Transverse colon (tissue), 4 donors: ENCODE measurements around the gene DENND1A.

Experiments
- EP300 ChIP-seq: sonication (generic); formaldehyde crosslinking; IDR thresholded peaks from one replicate; pipeline ENCODE4 v1.6.1; 2017; ENCODE audit warnings: antibody characterized with exemption, low read depth
- POLR2A ChIP-seq: fragments of 450-650 bp; IDR thresholded peaks from one replicate; pipeline ENCODE4 v1.6.1; 2016; ENCODE audit warnings: antibody characterized with exemption, mild to moderate bottlenecking, moderate library complexity
- POLR2AphosphoS5 ChIP-seq, 3 donors: sonication (generic); formaldehyde crosslinking; IDR thresholded peaks; one replicate each; pipeline ENCODE4 v1.6.1; 2016; ENCODE audit warnings: antibody characterized with exemption in 3 of 3
- TF ChIP-seq, protein P1 (sequence below), 5 experiments: fragments of 200-600 bp in 3 of 5; fragments of 450-650 bp in 2 of 5; sonication (generic) in 3 of 5; IDR thresholded peaks; 1 replicate in 2 of 5; 2 replicates in 3 of 5; pipeline ENCODE4 v1.5.1; 2016 to 2017; ENCODE audit warnings: antibody characterized with exemption in 5 of 5, inconsistent platforms in 3 of 5, mild to moderate bottlenecking in 2 of 5, moderate library complexity in 1 of 5

DNA sequence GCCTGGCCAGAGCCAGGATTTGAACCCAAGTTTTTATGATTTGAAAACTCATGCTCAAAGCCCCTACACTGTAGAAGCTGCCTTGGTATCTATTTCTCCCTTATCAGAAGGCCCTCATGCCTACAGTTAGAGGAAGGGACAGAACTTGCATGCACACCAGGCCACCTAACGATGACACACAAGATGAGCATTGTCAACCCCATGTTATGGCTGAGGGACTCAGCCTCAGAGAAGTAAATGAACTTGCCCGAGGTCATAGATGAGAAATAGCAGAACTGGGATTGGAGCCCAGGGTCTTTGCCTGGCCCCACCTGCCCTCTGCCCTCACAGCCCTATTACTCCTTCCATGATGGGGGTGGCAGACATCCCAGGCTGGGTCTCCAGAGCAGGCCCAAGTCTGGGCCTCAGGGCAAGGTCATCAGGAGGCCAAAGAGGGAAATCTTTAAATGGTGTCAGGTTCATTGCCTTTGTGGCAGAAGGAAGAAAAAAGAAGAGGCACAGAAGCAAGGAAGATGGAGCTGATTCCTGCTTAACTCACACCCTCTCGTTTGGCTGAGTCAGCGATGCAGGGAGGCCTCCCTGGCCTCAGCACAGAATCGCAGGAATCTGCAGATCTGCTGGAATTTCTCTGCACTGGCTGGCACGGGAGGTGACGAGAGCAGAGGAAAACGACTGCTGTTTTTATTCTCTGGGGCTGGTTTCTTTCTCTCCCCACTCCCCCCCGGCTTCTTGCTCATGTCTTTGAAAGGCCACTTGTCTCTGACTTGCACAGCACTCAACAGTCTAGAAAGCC lies 594.5 kb downstream of the DENND1A start:
- TF ChIP-seq, protein P1, sequence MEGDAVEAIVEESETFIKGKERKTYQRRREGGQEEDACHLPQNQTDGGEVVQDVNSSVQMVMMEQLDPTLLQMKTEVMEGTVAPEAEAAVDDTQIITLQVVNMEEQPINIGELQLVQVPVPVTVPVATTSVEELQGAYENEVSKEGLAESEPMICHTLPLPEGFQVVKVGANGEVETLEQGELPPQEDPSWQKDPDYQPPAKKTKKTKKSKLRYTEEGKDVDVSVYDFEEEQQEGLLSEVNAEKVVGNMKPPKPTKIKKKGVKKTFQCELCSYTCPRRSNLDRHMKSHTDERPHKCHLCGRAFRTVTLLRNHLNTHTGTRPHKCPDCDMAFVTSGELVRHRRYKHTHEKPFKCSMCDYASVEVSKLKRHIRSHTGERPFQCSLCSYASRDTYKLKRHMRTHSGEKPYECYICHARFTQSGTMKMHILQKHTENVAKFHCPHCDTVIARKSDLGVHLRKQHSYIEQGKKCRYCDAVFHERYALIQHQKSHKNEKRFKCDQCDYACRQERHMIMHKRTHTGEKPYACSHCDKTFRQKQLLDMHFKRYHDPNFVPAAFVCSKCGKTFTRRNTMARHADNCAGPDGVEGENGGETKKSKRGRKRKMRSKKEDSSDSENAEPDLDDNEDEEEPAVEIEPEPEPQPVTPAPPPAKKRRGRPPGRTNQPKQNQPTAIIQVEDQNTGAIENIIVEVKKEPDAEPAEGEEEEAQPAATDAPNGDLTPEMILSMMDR (IDR thresholded peaks at IDR 0.05) = no peak
- no peak for TF ChIP-seq EP300
- no peak for TF ChIP-seq POLR2A
- no peak for TF ChIP-seq POLR2AphosphoS5 (IDR thresholded peaks at IDR 0.05)
